GM21576 (cell line): ENCODE results near the gene DDX39B.
A peak's percentile ranks its signal among the peaks of the same experiment; 100 is the strongest.
"Not testable (repeated sequence)": the region's sequence is repeated elsewhere in the genome, so short reads cannot be mapped to it uniquely, and the experiment has no call there.

Experiments
- ATAC-seq: cut with Tn5 transposase; IDR thresholded peaks from one replicate; pipeline ENCODE4 v1.9.1; 2021; ENCODE audit warnings: mild to moderate bottlenecking, moderate library complexity; ENCODE audit not compliant: unreplicated experiment

The DDX39B gene

DNA sequence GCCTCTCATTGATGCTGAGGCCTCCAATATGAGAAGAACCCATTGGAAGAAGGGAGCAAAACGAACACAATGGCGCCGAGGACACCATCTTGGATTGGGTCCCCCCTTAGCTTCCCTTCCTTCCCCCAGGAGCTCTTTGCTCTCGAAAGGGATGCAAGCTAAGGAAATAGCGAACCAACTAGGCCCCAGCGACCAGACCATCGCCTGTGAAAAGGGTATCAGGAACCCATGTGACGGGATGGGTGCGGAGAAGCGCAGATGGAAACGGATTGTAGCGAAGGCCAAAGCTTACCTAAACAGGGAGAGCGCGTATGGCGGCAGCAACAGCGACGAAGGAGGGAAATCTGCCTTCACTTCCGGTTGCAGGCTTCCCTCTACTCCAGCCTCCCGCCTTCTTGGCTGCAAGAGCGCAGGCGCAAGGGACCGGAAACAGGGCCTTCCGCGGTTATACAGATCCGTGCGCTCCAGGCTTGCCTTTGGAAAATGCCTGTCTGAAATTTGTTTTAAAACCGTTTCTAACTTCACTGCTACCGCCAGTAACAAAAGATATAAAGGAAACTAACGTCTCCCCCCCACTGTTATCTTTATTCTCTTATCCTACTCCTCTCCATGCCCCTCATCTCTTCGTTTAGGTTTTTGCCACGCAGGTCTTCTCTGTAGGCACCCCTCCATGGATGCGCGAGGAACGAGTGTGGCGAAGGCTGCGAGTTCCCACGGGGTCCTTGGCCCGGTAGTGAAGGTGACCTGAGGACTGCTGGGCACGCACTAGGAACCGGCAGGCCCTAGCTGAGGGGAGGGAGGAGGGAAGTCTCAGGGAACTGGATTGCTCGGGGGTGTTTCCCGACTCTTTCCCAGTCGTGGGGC is at the start of gene DDX39B:
Gene DDX39B (minus strand): TSS at position 346 of the 864 bp plus-strand sequence. CDS start 1,471 bp downstream, outside the sequence.
- peak; percentile 49 for ATAC-seq

- not testable (repeated sequence) for ATAC-seq
Measured at GRCh38 chr6:31590691-31591090, 48.9 kb upstream of the DDX39B start.

DNA sequence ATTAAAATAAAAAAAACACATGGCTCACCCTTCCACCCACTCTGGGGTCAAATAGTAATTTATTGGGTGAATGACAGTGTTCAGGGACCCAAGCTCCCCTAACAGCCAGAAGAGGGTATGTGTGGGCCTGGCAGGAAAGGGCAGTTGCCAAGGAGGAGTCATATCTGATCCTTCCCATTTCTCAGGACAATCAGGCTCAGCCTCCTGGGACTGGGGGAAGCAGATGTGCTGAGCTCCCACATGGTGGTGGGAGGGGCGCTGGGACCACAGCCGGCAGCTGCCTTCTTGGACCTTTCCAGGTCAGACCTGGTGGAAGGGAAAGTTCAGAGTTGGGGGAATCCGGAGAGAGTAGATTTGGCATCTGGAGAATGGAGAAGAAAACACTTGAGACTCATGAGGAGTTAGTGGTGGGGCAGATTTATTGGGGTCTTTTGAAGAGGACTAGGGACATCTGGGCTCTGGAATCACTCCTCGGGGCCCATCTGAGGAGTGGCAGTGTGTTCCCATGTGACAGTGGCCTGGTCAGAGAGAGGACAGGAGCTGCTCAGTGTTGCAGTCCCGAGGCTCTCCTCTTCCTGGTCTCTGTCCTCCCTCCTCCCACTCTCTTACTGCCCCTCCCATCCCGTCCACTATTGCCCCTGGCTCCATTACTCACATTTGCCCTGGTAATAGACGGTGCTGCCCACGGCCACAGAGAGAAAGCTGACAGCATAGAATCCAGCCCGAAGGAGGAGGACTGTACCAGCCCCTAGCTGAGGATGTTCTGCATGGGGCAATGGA is 47.3 kb upstream of the DDX39B start:
- no peak for ATAC-seq

DNA sequence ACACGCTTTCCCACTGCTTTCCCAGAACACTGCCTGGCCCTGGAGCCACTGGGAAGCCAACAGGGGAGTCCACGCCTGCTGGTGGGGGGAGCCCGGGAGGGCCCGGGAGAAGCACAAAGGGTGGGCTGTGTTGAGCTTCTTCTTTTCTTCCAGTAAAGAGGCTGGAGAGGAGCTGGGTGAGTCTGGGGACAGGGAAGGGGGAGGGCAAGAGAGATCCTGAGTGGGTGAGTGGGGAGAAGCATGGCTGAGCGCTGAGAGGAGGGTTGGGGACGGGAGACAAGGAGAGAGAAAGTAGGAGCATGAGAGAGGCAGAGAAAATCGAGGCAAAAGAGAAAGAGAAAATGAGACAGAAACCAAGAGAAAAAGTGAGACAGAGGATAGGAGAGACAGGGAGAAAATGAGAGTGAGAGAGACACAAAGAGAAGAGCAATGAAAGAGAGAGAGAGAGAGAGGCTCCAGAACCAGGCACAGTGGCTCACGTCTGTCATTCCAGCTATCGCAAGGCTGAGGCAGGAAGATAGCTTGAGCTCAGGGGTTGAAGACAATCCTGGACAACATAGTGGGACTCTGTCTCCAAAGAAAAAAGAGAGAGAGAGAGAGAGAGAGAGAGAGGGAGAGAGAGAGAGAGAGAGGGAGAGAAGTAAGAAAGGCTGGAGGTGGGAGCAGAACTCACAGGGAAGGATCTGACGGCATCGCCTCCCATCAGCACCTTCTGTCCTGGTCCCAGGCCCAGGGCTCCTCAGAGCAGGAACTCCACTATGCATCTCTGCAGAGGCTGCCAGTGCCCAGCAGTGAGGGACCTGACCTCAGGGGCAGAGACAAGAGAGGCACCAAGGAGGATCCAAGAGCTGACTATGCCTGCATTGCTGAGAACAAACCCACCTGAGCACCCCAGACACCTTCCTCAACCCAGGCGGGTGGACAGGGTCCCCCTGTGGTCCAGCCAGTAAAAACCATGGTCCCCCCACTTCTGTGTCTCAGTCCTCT is 46.3 kb upstream of the DDX39B start:
- no peak for ATAC-seq

GRCh38 chr6:31586599-31587281 is 44.9 kb upstream of the DDX39B start:
- no peak for ATAC-seq

DNA sequence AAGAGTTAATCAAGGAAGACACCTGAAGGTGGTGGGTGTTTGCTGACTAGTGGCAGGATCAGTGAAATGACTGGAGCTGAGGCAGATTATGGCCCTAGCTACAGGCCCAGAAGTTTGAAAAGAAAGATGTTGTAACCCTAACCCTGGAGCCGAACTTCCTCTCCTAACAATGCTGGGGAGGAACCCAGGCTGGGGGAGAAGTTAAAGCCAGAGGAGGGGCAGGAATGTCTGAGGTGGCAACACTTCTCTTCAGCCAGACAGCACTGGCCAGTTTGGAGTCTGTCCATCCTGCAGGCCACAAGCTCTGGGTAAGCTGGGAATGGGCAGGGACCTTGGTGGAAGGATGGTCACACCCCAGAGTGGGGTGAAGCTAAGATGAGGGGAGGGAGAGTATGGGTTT is 44.2 kb upstream of the DDX39B start, which contains the start of gene LST1:
Gene LST1 (plus strand): TSS at position 270 of the 400 bp plus-strand sequence. CDS start 1,023 bp downstream, outside the sequence.
- ATAC-seq, result no peak

DNA sequence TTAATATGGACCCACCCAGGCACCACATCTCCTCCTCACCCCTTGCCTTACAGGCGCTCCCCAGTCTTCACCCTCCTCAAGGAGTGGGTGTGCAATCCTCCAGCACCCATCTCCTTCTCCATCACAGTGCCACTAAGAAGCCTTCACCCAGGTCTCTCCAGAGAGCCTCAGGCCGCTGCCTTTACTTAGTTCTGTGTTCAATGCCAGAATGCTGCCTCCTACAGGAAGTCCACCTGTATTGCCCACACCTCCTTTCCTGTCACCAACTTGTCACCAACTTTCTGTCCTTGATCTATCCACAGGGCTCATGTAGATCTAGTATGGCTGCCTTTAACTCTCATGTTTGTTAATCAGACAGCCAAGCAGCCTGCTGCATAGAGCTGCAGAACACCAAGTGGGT is 43.7 kb upstream of the DDX39B start:
- ATAC-seq, result no peak

DNA sequence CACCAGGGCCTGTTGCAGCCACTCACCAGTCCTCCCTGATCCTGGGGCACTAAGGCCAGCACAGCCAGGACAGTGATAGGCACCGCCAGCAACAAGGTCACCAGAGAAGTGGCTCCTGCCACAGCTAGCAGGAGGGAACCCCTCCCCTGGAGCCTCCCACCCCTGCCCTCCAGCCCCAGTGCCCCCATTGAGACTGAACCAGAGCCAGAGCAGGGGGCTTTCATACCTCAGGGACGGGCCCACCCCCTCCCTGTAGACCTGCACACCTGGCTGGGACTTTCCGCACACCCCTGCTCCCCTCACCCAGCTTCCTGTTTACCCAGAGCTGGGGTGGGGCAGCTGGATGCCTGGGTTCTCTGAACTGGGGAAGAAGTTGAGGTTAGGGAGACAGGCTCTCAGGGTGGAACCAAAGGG is 40.4 kb upstream of the DDX39B start, which contains the start of gene LTB:
Gene LTB (minus strand): TSS at position 195 of the 414 bp plus-strand sequence. CDS start 7 bp downstream, at position 188.
- no peak for ATAC-seq

- ATAC-seq, result no peak
Measured at GRCh38 chr6:31581434-31582229, 39.8 kb upstream of the DDX39B start.

GRCh38 chr6:31580807-31581433 is 39.1 kb upstream of the DDX39B start:
- peak; percentile 48 for ATAC-seq

GRCh38 chr6:31580438-31580740 is 38.6 kb upstream of the DDX39B start:
- no peak for ATAC-seq

GRCh38 chr6:31579546-31580437 is 38.0 kb upstream of the DDX39B start:
- ATAC-seq, result no peak

- ATAC-seq, result no peak
Measured at GRCh38 chr6:31579119-31579505, 37.3 kb upstream of the DDX39B start.

GRCh38 chr6:31578184-31579118 is 36.6 kb upstream of the DDX39B start:
- ATAC-seq, result no peak

DNA sequence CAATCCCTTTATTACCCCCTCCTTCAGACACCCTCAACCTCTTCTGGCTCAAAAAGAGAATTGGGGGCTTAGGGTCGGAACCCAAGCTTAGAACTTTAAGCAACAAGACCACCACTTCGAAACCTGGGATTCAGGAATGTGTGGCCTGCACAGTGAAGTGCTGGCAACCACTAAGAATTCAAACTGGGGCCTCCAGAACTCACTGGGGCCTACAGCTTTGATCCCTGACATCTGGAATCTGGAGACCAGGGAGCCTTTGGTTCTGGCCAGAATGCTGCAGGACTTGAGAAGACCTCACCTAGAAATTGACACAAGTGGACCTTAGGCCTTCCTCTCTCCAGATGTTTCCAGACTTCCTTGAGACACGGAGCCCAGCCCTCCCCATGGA is 35.8 kb upstream of the DDX39B start:
- no peak for ATAC-seq

- ATAC-seq, result no peak
Measured at GRCh38 chr6:31576897-31577578, 35.2 kb upstream of the DDX39B start.
